GM13977 (cell line): ENCODE data around the gene GRIK4.

Experiments
- DNase-seq: peaks from one replicate; pipeline ENCODE4 v3.0.0; 2012; ENCODE audit warnings: low spot score
- in situ Hi-C: fragments of 300-500 bp; cut with MboI; formaldehyde crosslinking; loops from one replicate; pipeline ENCODE4 v1.12.0; 2022; ENCODE audit warnings: low sequenced_read_pairs, low pct_unique_long_range_greater_than_20kb, mixed read lengths, inconsistent platforms; ENCODE audit not compliant: unreplicated experiment
- TF ChIP-seq, protein P1 (sequence below): IDR thresholded peaks from 2 replicates; pipeline ENCODE4 v1.5.1; 2012; ENCODE audit warnings: mild to moderate bottlenecking, control low read depth; ENCODE audit not compliant: insufficient read depth; ENCODE audit errors: extremely low read depth, missing control alignments

GRIK4 gene

DNA sequence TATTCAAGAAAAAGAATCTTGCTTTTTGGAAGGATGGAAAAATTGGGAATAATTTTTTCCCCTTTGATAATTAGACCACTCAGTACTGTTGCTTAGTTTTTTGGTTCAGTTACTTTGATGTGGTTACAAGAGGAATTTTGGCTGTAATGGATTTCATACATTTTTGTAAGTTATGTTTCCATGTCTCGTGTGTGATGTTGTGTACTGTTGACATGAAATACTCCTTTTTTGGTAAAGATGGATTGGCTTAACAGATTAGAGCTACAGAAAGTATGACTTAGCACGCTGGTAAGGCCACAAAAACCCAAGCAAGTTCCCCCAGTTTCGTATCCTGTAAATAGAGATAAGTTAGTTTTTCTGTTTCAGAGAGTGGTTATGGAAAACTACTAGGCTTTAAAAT, 524.2 kb downstream of the GRIK4 start:
- TF ChIP-seq, protein P1, sequence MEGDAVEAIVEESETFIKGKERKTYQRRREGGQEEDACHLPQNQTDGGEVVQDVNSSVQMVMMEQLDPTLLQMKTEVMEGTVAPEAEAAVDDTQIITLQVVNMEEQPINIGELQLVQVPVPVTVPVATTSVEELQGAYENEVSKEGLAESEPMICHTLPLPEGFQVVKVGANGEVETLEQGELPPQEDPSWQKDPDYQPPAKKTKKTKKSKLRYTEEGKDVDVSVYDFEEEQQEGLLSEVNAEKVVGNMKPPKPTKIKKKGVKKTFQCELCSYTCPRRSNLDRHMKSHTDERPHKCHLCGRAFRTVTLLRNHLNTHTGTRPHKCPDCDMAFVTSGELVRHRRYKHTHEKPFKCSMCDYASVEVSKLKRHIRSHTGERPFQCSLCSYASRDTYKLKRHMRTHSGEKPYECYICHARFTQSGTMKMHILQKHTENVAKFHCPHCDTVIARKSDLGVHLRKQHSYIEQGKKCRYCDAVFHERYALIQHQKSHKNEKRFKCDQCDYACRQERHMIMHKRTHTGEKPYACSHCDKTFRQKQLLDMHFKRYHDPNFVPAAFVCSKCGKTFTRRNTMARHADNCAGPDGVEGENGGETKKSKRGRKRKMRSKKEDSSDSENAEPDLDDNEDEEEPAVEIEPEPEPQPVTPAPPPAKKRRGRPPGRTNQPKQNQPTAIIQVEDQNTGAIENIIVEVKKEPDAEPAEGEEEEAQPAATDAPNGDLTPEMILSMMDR, result no peak
- in situ Hi-C loops, result no loop called here
- no peak for DNase-seq

DNA sequence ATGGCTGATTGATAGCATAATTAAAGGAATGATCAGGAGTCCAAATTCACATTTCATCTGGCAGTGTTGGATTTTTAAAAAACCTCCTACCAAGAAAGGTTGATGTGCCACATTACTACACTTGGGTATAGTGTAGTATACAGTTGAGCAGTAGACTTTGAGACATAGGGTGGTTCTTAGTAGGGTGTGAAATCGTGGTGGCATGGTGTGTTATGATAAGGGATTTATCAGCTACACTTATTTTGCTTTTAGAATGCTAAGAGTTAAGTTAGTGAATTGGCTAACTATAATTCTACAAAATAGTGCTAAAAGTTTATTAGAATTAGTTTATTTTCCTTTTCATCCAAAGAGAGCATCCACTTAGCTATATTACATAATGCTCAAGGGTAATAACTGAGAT, 525.5 kb downstream of the GRIK4 start:
- no peak for DNase-seq
- TF ChIP-seq, protein P1, result no peak
- in situ Hi-C loops, result no loop called here
